DND-41 (cell line): Measurements from ENCODE around the gene CFAP68.

Source experiments
- ATAC-seq: fragments of 200-7000 bp; cut with Tn5 transposase; 3 replicates; pipeline ENCODE4 v1.9.1; 2021; ENCODE audit warnings: low read depth; ENCODE audit not compliant: insufficient read depth
- DNase-seq: peaks from one replicate; pipeline ENCODE4 v3.0.0-alpha.2; 2020
- H2AFZ ChIP-seq: 2 replicates; pipeline ENCODE4 v1.6.0; 2012; ENCODE audit warnings: low read depth, low read length
- H3K27ac ChIP-seq: 2 replicates; pipeline ENCODE4 v1.5.1; 2012; ENCODE audit warnings: low read length, inconsistent platforms
- H3K27me3 ChIP-seq: fragments of 200-600 bp; sonication (generic); 2 replicates; pipeline ENCODE4 v1.6.0; 2012; ENCODE audit warnings: low read length, mild to moderate bottlenecking, inconsistent platforms; ENCODE audit not compliant: insufficient read depth, poor library complexity
- H3K36me3 ChIP-seq: 2 replicates; pipeline ENCODE4 v1.5.1; 2012; ENCODE audit warnings: low read length, inconsistent platforms; ENCODE audit not compliant: insufficient read depth
- H3K4me1 ChIP-seq: 2 replicates; pipeline ENCODE4 v1.5.1; 2012; ENCODE audit warnings: mild to moderate bottlenecking, low read length; ENCODE audit not compliant: insufficient read depth
- H3K4me2 ChIP-seq: 2 replicates; pipeline ENCODE4 v1.6.0; 2012; ENCODE audit warnings: mild to moderate bottlenecking, moderate library complexity, low read length, inconsistent platforms; ENCODE audit not compliant: insufficient read depth
- H3K4me3 ChIP-seq, 2 experiments: fragments of 200-600 bp in 1 of 2; shearing (Covaris generic) in 1 of 2; 2 replicates each; pipeline ENCODE4 v1.5.1; 2012 to 2016; ENCODE audit warnings: inconsistent platforms in 2 of 2, low read length in 2 of 2, mild to moderate bottlenecking in 2 of 2, low read depth in 1 of 2, moderate library complexity in 1 of 2
- H3K79me2 ChIP-seq: 2 replicates; pipeline ENCODE4 v1.6.0; 2012; ENCODE audit warnings: low read length, inconsistent platforms; ENCODE audit not compliant: insufficient read depth
- H3K9ac ChIP-seq: 2 replicates; pipeline ENCODE4 v1.6.0; 2012; ENCODE audit warnings: low read depth, mild to moderate bottlenecking, inconsistent platforms, low read length, moderate library complexity
- H3K9me3 ChIP-seq: 2 replicates; pipeline ENCODE4 v1.5.1; 2012; ENCODE audit warnings: low read length, moderate library complexity, mild to moderate bottlenecking, inconsistent platforms; ENCODE audit not compliant: insufficient read depth, severe bottlenecking
- H4K20me1 ChIP-seq: 2 replicates; pipeline ENCODE4 v1.6.0; 2012; ENCODE audit warnings: low read length; ENCODE audit not compliant: insufficient read depth
- CTCF ChIP-seq: IDR thresholded peaks from 2 replicates; pipeline ENCODE4 v1.5.1; 2012; ENCODE audit warnings: borderline replicate concordance, low read length, moderate library complexity, mild to moderate bottlenecking; ENCODE audit not compliant: poor library complexity, severe bottlenecking; ENCODE audit errors: extremely low read depth
- EZH2 ChIP-seq: IDR thresholded peaks from 3 replicates; pipeline ENCODE4 v1.6.1; 2012; ENCODE audit warnings: borderline replicate concordance, low read depth, mild to moderate bottlenecking, moderate library complexity, low read length, inconsistent platforms; ENCODE audit not compliant: severe bottlenecking

Gene CFAP68

GRCh38 chr11:111933872-111934271 lies 54.5 kb downstream of the CFAP68 start:
- TF ChIP-seq EZH2, result no peak
- no peak for TF ChIP-seq CTCF
- Histone ChIP-seq H3K27me3 (no peaks in the 10 kb centered on the region), H3K4me2 (no peak overlapping the region), H3K9ac (no peak overlapping the region), H3K36me3 (no peaks in the 10 kb centered on the region), H4K20me1 (no peaks in the 10 kb centered on the region), H3K27ac (no peak overlapping the region), H3K4me3 (no peak overlapping the region), H3K79me2 (no peaks in the 10 kb centered on the region), H2AFZ (no peak overlapping the region), H3K4me1 (peaks cover 35% of the 10 kb centered on the region), H3K9me3 (no peaks in the 10 kb centered on the region)
- no peak for DNase-seq
- no peak for ATAC-seq

- Histone ChIP-seq H4K20me1 (no peaks in the 10 kb centered on the region), H3K4me2 (no peak overlapping the region), H3K9me3 (no peaks in the 10 kb centered on the region), H3K4me3 (no peak overlapping the region), H3K27me3 (no peaks in the 10 kb centered on the region), H3K4me1 (peaks cover 35% of the 10 kb centered on the region), H3K9ac (no peak overlapping the region), H3K79me2 (no peaks in the 10 kb centered on the region), H3K27ac (no peak overlapping the region), H2AFZ (no peak overlapping the region), H3K36me3 (no peaks in the 10 kb centered on the region)
- ATAC-seq (no peak), DNase-seq (no peak)
- TF ChIP-seq CTCF (no peak), EZH2 (no peak)
Observed at GRCh38 chr11:111934306-111934705, 55.0 kb downstream of the CFAP68 start.
